Measurements from ENCODE around the gene SUN3.
"Not testable (repeated sequence)": the region's sequence is repeated elsewhere in the genome, so short reads cannot be mapped to it uniquely, and the experiment has no call there.

SUN3 gene

DNA sequence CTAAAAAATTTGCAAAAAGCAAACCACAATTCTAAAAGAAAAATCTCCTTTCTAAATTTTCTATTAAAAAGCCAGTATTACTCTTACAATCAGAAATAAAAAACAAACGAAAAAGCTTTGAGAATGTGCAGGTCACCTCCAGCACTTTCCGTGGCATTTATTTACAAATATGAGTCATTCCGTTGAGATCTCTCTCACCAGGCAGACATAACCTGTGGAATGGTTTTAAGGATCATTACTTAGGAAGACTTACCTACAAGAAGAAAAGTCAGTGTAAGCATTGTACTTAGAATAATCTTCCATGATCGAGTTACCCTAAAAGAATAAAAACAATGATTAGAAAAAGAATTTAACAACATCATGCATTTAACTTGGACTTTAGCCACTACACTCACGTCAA lies 3.3 kb downstream of the SUN3 start:
- no peak for DNase-seq

DNA sequence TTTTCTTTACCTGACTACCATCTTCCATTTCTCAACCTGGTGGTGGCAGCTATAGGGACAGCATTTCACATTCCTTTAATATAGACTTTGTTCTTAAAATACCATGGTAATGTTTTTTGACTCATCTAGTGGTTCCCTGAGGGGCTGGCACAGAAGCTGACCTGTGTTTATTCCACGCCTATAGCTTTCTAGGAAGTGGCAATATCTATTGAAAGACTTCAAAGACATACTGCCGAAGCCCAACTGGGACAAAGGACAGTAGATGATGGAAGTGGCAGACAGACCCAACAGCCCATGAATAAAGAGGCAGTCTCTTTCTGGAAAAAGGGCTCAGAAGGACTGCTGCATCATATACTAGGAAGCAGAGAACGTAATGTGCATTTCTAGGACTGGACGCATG lies 11.2 kb downstream of the SUN3 start:
- no peak for DNase-seq

DNA sequence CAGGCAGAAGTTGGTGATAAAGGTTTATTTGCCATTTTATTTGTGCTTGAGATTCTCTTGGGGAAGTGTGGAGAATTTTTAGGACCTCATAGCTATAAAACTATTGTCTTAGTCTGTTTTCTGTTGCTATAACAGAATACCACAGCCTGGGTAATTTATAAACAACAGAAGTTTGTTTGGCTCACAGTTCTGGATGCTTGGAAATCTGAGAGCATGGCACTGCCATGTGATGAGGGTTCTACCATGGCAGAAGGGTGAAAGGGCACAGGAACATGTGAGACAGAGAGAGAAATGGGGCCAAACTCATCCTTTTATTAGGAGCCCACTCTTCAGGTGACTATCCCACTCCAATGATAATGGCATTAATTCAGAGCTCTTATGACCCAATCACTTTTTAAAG lies 12.3 kb downstream of the SUN3 start:
- no peak for DNase-seq

DNA sequence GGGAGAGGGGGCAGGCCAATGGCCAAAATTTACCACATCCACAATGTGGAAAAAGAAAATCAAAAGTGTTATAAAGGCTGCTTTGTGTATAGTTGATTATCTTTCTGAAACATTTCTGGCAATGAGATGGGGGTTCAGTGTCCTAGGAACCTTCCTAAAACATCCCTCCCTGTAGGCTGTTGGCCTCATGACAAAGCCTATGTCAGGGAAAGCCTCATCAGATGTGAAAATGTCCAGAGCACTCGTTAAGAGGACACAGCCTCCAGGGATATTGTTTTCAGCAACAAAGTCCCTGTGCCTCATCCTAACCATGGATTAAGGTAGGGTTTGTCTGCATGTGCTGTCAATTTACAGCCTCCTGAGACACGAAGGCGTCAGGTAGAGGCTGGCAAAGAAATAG lies 17.0 kb downstream of the SUN3 start:
- DNase-seq = no peak

DNA sequence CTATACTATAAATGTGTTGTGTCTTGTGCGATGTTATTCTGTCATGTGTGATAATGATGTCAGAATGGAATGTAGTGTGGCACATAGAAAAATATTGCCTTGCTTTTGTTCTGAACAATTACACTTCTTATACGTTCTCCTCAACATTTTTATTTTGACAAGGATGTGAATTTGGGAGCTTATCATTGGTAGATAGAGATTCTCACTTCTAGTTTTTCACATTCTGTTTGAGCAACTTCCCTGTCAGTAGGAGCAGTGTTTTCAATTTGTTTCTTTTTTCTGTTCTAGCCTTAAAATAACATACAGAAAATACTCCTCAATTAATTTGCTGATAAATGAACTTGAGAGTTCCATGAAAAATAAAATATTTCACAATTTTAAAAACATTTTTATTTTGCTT lies 17.6 kb downstream of the SUN3 start:
- no peak for DNase-seq

DNA sequence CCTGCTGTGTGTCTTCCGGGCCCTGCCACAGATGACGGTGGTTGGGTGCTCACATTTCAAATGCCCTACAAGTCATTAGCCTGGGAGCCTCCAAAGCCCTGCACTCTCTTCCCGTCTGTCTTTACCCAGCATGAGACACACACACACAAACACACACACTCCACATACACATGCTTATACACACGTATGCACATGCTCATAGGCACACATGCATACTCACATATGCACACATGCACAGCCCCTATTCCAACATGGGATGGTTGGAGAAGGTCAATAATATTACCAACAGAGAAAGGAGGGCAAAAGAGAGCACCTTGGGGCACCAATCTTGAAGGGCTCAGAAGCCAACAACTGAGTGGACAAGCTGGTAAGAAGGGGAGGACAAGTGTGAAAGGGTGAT lies 19.0 kb downstream of the SUN3 start:
- DNase-seq = no peak

DNA sequence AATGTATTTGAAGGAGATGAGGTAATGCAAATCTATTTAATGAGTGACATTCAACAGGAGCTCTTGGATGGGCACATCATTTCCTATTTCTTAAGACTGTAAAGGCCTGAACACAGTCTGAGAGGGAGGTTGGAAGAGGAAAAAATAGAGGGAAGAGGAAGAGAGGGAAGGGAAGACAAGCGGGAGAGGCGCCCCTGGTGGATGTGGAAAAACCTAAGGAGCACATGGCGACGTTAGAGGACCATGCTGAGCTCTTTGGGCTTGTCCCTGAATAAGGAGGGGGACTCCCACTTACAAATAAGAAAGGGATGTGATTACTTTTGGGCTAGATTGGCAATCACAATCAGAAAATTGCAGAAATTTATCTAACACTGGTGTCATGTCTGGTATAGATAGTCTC lies 19.6 kb downstream of the SUN3 start:
- no peak for DNase-seq

DNA sequence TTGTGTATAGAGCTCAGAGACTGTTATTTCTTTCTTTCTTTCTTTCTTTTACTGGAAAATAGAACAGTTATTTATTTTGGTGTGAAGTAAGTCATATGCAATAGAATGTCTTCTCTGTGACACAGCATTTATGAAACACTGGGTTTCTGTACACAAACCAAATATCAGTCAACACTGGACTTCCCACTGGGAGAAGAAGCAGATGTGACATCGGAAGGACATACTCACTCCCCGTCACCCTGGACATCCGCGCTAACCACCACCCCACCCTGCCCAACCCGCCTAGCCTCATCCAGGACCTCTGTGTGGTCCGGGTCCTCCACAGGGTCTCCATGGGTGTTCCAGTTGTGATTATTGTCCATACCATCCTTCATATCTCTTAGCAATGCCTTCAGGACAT lies 22.0 kb downstream of the SUN3 start:
- no peak for DNase-seq

DNA sequence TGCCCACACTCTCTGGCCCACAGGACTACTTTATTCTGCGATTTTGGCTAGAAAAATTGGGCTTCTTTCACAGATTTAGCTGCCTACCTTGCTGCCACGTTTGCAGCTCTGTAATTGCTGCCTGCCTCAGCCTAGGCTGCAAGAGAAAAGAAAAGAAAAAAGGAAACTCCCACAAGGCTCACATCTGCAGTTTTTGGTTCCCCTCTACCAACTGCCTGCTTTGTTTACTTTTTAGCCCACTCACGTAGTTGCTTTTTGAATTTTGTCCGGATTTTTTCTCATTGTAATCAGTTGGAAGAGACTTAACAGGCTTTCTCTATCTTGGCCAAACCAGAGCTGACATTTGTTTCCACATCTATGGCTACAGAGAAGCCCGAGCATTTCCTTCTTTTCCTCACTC lies 24.3 kb downstream of the SUN3 start:
- no peak for DNase-seq

DNA sequence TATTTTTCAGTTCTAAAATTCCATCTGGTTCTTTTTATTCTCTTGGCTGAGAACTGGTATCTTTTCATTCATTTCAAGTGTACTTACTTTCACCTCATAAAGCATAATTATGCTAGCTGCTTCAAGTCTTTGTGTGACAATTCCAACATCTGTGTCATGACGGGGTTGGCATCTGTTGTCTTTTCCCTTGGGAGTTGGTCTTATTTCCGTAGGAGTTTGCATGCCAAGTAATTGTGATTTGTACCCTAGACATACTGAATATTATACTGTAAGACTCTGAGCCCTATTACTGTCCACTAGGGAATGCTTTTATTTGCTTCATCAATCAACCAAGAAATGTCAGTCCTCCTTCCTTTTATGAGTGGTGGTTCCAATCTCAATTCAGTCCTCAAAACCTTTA lies 24.9 kb downstream of the SUN3 start:
- no peak for DNase-seq

DNA sequence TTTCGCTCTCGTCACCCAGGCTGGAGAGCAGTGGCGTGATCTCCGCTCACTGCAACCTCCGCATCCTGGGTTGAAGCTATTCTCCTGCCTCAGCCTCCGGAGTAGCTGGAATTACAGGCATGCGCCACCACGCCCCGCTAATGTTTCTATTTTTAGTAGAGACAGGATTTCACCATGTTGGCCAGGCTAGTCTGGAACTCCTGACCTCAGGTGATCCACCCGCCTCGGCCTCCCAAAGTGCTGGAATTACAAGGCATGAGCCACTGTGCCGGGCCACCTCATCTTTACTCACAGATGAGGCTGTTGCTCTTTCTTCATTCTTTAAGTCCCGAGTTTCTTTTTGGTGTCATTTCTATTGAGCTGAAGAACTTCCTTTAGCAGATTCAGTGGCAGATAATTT lies 28.7 kb downstream of the SUN3 start:
- DNase-seq = not testable (repeated sequence)

DNA sequence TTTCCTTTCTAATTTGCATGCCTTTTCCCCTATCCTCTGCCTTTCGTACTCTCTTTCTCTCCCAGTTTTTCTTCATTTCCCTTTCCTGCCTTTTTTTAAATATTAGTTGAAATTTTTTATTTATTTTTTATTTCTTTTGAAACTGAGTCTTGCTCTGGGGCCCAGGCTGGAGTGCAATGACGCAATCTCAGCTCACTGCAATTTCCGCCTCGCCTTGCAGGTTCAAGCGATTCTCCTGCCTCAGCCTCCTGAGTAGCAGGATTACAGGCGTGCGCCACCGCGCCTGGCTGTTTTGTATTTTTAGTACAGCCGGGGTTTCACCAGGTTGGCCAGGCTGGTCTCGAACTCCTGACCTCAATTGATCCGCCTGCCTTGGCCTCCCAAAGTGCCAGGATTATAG lies 29.5 kb downstream of the SUN3 start:
- no peak for DNase-seq

DNA sequence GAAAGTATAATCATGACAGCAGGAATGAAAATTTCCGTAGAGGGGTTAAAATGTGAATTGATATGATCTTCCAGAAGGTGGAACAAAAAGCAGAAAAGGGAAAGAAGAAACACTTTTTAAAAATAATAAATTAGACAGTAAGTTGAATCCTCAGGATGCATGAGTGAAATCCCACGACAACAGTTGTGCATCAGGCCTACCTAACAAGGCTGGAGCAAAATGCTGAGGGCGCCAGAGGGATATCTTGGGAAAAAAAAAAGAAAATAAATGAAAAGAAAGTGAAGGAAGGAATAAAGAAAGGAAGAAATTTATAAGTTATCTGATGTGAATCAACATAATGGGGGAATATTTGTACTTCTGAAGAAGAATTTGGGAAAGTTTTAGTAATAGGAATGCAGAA lies 36.5 kb downstream of the SUN3 start:
- DNase-seq = no peak

DNA sequence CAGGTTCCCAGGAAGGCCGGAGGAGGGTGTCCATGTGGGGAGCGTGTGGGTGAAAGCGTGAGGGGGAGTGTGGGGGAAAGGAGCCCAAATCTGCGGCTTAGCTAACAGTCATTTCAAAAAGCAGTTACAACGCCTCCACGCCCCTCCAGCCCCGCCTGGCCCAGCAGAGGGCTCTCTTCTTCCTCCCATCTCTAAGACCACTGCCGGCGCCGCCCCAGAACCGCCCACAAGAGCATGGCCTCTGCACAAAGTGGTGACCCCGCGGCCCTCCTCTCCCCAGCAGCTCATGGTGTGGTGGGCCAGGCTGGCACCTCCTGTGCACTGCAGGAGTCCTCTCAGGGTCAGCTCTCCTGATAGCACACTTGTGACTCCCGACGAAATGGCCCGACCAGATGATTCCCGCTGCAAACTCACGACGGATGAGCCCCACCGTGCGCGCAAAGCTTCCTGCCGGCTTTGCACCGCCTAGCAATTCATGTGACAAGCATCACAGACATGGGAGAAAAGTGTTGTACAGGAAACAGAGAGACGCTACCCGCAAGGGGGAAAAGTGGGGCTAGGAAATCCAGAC lies 37.1 kb downstream of the SUN3 start:
- peak; percentile 5 for DNase-seq

DNA sequence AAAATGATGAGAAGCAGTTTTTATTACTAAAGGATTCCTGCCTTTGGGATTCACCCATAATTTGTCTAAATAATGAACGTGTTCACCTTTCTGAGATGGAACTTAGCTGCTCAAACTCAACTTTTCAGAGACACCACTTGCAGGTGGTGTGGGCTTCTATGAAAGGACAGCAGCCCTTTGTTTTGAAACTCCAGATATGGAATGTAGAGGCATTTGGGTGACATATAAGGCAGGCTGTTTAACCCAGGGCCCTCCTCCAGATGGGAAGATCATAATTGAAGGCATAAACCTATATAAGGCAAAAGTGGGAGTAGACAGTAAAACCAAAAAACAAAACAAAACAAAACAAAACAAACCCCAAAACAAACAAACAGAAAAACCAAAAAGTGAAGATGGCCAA lies 37.6 kb downstream of the SUN3 start:
- no peak for DNase-seq

DNA sequence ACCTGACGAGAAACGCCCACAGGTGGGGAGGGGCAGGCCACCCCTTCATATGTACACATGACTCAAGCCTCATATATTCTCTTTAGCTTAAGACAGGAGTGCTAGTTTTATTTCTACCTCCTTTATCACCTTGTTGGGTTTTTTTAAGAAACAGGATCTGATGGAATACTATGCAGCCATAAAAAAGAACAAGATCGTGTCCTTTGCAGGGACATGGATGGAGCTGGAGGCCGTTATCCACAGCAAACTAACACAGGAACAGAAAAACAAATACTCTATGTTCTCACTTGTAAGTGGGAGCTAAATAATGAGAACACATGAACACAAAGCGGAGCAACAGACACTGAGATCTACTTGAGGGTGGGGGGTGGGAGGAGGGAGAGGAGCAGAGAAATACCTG lies 38.3 kb downstream of the SUN3 start:
- DNase-seq = no peak

DNA sequence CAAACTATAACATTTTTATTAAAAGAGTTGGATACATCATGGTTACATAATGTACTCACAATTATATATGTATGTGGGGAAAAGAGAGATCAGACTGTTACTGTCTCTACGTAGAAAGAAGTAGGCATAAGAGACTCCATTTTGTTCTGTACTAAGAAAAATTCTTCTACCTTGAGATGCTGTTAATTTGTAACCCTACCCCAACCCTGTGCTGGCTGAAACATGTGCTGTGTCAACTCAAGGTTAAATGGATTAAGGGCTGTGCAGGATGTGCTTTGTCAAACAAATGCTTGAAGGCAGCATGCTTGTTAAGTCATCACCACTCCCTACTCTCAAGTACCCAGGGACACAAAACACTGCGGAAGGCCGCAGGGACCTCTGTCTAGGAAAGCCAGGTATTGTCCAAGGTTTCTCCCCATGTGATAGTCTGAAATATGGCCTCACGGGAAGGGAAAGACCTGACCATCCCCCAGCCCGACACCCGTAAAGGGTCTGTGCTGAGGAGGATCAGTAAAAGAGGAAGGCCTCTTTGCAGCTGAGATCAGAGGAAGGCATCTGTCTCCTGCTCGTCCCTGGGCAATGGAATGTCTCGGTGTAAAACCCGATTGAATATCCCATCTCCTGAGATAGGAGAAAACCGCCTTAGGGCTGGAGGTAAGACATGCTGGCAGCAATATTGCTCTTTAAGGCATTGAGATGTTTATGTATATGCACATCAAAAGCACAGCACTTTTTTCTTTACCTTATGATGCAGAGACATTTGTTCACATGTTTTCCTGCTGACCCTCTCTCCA lies 39.1 kb downstream of the SUN3 start:
- not testable (repeated sequence) for DNase-seq

DNA sequence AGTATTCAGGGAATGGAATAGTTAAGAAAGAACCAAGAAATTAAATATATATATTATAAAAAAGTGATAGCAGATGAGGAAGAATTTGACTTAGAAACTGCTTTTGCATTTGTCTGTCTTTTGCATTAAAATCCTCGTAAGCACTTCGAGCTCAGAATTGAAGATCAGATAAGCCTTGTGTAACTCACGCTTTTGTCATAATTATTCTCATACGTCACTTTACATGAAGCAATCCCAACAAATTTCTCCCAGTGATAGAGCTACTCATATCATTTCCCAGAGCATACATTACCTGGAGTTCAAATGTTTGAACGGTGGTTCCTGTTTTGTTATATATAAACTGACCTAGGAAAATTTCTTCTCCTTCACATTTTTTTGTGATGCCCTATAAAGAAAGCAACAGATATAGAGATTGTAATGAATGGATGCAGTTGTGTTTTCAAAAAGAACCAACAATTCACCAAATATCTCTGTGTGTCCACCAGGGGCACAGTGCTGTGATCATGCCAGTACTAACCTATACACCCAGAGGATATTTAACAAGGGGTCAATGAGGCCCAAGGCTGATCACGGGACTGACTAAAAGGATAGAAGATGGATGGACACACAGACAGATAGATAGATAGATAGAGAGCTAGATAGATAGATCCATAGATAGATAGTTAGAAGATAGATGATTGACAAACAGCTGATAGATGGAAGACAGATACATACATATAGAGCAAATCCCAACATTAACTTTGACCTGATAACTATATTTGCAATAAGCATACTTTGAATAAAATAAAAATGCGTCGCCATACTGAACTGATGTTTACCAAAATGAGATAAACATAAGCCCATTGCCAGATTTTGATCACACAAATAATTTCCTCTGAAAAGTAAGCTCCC lies 40.2 kb downstream of the SUN3 start:
- DNase-seq = no peak

DNA sequence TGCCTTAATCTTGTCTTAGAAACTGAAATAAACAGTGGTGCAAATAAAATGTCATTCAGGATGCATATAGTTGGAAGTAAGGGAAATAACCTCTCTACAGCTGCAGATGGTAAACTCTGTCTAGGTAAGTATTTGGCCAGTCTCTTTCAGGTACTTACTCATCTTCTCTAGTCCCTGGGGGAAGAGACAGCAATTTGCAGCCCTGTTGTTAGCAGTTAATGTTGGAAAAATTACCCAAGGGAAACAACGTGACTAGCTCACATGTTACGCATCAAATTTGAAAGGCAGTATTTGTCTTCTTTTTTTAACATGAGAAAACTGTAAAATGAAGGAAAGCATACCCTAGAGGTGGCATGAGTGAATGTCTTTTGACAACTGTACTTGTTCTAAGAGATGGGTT lies 46.3 kb downstream of the SUN3 start:
- DNase-seq = no peak

DNA sequence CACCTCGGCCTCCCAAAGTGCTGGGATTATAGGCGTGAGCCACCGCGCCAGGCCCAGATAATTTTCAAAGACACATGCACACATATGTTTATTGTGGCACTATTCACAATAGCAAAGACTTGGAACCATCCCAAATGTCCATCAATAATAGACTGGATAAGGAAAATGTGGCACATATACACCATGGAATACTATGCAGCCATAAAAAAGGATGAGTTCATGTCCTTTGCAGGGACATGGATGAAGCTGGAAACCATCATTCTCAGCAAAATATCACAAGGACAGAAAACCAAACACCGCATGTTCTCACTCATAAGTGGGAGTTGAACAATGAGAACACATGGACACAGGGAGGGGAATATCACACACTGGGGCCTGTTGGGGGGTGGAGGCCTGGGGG lies 48.3 kb downstream of the SUN3 start:
- not testable (repeated sequence) for DNase-seq

DNA sequence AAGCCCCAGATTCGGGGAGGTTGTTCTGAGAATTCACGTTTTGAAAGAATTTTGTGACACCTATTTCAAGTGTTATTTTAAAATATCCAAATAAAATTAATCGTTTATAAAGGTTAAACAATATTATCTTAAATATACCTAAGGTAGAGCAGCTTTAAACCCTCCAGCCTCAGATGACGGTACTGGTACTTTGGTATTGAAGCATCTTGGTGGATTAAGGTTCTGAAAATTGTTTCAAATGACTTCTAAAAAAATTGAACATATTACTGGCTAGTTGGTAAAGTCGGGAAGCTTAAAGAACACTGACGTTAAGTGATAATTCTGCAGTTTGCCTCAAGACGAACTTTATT lies 49.1 kb downstream of the SUN3 start:
- DNase-seq = no peak

DNA sequence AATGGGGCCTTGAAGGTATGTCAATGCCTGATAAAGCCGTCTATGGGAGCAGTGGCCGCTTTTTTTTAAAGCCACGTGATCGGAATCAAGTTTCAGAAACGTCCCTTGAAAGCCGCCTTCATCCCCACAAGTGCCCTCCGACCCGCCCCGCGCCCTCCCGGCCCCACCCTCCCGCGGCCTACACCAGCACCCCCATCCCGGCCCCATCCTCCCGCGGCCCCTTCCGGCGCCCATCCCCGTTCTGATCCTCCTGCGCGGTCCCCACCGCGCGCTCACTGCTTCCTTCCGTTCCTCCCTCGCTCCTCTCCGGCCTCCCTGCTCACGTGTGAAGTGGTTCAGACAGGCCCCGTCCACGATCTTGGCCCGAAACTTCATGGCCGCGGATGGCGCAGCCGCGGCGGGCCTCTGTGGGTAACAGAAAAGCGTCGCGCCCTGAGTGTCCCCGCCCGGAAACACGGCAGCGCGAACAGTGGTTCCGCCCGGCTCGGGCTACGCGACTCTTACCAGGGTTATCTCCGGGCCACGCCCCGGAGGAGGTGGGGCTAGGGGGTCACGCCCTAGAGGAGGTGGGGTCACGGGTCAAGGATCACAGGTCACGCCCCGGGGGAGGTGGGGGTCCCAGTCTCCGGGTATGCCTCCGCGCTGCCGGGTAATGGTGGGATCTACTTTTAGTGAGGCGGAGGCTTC lies 49.6 kb downstream of the SUN3 start, which contains the start of gene HUS1:
Gene HUS1, minus strand, starts transcription at position 471 of the 687 bp plus-strand sequence. Its CDS starts 96 bp downstream, at position 375.
- peak; percentile 84 for DNase-seq

DNA sequence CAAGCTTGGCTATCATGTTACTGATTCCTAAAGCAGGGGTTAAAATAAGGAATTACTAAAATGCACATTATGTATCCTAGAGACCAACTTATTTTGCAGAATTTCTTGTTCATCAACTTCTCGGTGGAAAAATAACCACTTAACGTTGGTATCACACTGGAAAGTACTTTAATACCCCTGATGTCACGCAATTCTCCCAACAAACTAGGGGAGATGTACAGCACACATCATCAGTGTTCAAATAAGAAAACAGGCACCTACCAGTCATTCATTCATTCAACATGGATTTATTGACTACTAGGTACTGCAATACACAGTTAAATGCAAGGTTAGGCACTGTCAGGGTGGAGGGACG lies 50.1 kb downstream of the SUN3 start:
- DNase-seq = no peak

DNA sequence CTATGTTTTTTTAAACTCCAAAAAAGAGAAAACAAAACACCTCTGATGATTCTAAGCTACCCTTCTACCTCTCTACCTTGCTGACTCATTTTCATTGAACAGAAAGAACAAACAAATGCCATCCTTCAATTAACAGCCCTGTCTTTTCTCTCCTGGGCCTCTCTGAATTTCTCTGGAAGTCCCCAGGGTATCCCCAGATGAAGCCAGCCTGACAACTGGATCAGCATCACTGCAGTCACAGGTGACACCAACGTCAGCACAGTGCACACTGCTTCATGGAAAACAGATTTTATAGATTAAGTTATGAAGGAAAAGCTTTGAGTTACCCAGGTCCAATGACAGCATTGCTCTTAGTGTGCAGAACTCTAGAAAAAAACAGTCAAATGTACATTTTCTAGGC lies 55.2 kb downstream of the SUN3 start:
- DNase-seq = no peak

All from NCI-H2029 treated with DMSO at 0.1 percent for 48 hours (cell line).